ENCODE results near the gene DHX35.

DHX35 gene

DNA sequence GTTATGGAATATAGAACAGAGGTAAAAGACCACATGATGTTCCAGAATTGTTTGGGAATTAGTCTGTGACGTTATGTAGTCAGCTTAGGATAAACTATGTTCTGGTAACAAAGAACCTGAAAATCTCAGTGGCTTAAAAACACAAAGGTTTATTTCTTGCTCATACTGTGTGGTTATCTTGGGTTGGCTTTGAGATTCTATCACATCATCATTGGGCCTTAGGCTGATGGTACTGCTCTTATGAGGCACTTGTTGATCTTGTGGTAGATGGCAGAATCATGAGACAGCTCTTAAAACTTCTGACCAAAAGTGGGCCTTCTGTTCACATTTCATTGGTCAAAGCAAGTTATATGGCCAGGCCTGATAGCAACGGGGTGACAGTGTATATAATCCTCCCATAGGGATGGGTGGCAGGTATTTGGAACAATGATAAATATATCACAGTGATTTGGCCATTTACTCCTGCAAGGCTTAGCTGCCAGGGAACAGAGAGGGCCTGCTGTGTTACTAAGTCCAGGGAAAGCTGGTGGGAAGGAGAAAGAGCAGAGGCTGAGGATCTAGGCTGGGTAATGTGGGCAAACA lies 13.5 kb downstream of the DHX35 start:
- no peaks in the 10 kb centered on the region for H3K4me1 ChIP-seq
- no peaks in the 10 kb centered on the region for H3K27me3 ChIP-seq
- peaks cover 62 to 97% (median 76%) of the 10 kb centered on the region in 11 experiments for H3K36me3 ChIP-seq
- no peak overlapping the region for H3K27ac ChIP-seq
- no peak overlapping the region for H3K4me2 ChIP-seq
- H3K9ac ChIP-seq: no peak overlapping the region
- no peaks in the 10 kb centered on the region for H3K9me3 ChIP-seq (replicated peaks in 1 of 11)
- H3K4me3 ChIP-seq: no peak overlapping the region
- TF ChIP-seq Cebpa-rat (IDR thresholded peaks at IDR 0.05): no peak
- peaks cover 0 to 20% (median 0%) of the 10 kb centered on the region in 11 experiments; a peak in 9 of 22 replicates for H4K20me1 ChIP-seq

GRCh38 chr20:38979434-38979833 lies 17.3 kb downstream of the DHX35 start:
- no peaks in the 10 kb centered on the region for H3K9me3 ChIP-seq (replicated peaks in 1 of 11)
- peaks cover 0 to 4% (median under 1%) of the 10 kb centered on the region in 10 experiments; a peak in 9 of 20 replicates for H3K4me1 ChIP-seq
- no peak overlapping the region for H3K27ac ChIP-seq
- no peak overlapping the region for H3K4me3 ChIP-seq
- no peak overlapping the region for H3K9ac ChIP-seq
- H3K27me3 ChIP-seq: no peaks in the 10 kb centered on the region
- peaks cover 40 to 97% (median 57%) of the 10 kb centered on the region in 11 experiments for H3K36me3 ChIP-seq
- TF ChIP-seq Cebpa-rat (IDR thresholded peaks at IDR 0.05): no peak
- H4K20me1 ChIP-seq: peaks cover 0 to 29% (median 0%) of the 10 kb centered on the region in 11 experiments; a peak in 10 of 22 replicates
- no peak overlapping the region for H3K4me2 ChIP-seq

- no peaks in the 10 kb centered on the region for H3K9me3 ChIP-seq (replicated peaks in 1 of 11)
- TF ChIP-seq Cebpa-rat (IDR thresholded peaks at IDR 0.05): no peak
- H3K27ac ChIP-seq: no peak overlapping the region
- peaks cover 0 to 29% (median 0%) of the 10 kb centered on the region in 11 experiments; a peak in 10 of 22 replicates for H4K20me1 ChIP-seq
- no peaks in the 10 kb centered on the region for H3K27me3 ChIP-seq
- no peak overlapping the region for H3K4me3 ChIP-seq
- peaks cover 36 to 97% (median 54%) of the 10 kb centered on the region in 11 experiments for H3K36me3 ChIP-seq
- no peak overlapping the region for H3K4me2 ChIP-seq
- H3K4me1 ChIP-seq: peaks cover 1 to 8% (median 4%) of the 10 kb centered on the region in 10 experiments; a peak in 19 of 20 replicates
- no peak overlapping the region for H3K9ac ChIP-seq
These were observed 17.7 kb downstream of the DHX35 start for GRCh38 chr20:38979842-38980241.

DNA sequence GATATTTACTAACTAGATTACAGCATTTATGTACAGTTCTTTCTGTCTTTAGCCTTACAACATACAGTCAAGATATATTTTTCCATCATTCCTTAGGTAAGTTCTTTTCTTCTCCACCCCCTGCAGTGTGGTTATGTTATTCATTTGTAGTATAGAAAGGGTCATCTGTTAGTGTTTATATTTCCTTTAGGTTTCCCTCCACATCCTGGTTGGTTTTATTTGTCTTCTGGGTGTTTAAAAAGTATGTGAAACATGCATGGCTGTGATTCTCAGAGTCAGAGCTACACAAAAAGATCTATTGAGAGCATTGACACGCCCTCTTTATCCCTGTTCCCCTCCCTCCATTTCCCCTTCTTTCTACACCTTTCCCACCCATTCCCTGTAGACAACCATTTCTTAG lies 20.1 kb downstream of the DHX35 start:
- Histone ChIP-seq H3K36me3 (peaks cover 19 to 75% (median 34%) of the 10 kb centered on the region in 11 experiments; a peak in 21 of 22 replicates), H3K4me2 (no peak overlapping the region), H3K9ac (no peak overlapping the region), H3K27me3 (no peaks in the 10 kb centered on the region), H3K27ac (no peak overlapping the region), H3K4me3 (no peak overlapping the region), H3K4me1 (peaks cover 22 to 32% (median 26%) of the 10 kb centered on the region in 10 experiments), H4K20me1 (peaks cover 0 to 25% (median 3%) of the 10 kb centered on the region in 11 experiments; a peak in 8 of 22 replicates), H3K9me3 (replicated peaks in 1 of 11) (no peaks in the 10 kb centered on the region)
- TF ChIP-seq Cebpa-rat (IDR thresholded peaks at IDR 0.05): no peak

DNA sequence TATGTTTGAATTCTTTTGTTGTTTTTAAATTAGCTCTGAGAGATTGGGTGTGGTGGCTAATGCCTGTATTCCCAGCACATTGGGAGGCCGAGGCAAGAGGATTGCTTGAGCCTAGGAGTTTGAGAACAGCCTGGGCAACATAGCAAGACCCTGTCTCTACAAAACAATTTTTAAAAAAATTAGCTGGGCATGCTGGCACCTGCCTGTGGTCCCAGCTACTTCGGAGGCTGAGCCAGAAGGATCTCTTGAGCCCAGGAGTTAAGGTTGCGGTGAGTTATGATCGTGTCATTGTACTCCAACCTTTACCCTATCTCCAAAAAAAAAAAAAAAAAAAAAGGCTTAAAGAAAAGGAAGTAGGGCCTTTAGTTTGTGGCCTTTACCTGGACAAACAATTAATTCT lies 22.9 kb downstream of the DHX35 start:
- Histone ChIP-seq H3K27ac (peak overlapping the region in 3 of 11 experiments; percentile 3 to 23 (median 11); a peak in 3 of 22 replicates), H3K9me3 (replicated peaks in 1 of 11) (no peaks in the 10 kb centered on the region), H3K9ac (no peak overlapping the region; a peak in 1 of 22 replicates), H3K36me3 (peaks cover 27 to 66% (median 37%) of the 10 kb centered on the region in 11 experiments; a peak in 21 of 22 replicates), H4K20me1 (peaks cover 0 to 14% (median 0%) of the 10 kb centered on the region in 11 experiments; a peak in 7 of 22 replicates), H3K4me1 (peaks cover 30 to 44% (median 36%) of the 10 kb centered on the region in 10 experiments), H3K4me3 (no peak overlapping the region), H3K4me2 (peak overlapping the region; percentile 29 to 73 (median 64); a peak in 21 of 22 replicates), H3K27me3 (no peaks in the 10 kb centered on the region)
- TF ChIP-seq Cebpa-rat (IDR thresholded peaks at IDR 0.05): no peak

DNA sequence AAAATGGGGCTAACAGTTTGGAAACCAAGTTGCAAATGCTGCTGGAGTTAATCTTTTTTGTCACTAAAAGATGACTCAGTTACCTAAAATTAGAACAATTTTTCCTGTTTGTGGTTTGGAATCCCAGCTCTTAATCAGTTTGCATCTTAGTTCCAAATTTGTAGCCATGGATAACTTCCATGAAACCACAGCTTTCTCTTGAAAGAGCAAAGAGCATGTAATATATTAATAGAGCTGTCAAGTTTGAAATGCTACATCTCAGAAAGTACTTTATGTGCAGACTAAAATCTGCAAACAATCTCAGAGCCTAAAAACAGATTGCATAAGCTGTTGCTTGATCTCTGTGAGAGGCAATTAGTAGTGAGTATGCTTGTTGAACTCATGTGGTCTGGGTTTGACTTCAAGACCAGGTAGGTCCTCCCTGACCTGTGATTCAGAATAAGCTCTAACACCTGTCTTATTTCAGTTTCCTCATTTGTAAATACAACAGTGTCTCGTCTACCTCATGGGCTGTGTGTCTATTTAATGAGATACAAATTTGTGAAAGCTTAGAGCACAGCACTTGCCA lies 23.5 kb downstream of the DHX35 start:
- Histone ChIP-seq H3K27me3 (no peaks in the 10 kb centered on the region), H3K4me1 (peaks cover 30 to 44% (median 36%) of the 10 kb centered on the region in 10 experiments), H4K20me1 (peaks cover 0 to 11% (median 0%) of the 10 kb centered on the region in 11 experiments; a peak in 7 of 22 replicates), H3K4me3 (no peak overlapping the region), H3K36me3 (peaks cover 30 to 70% (median 42%) of the 10 kb centered on the region in 11 experiments; a peak in 21 of 22 replicates), H3K9ac (no peak overlapping the region), H3K9me3 (replicated peaks in 1 of 11) (no peaks in the 10 kb centered on the region), H3K27ac (peak overlapping the region in 3 of 11 experiments; percentile 4 to 23 (median 11); a peak in 2 of 22 replicates), H3K4me2 (peak overlapping the region; percentile 29 to 73 (median 64); a peak in 21 of 22 replicates)
- TF ChIP-seq Cebpa-rat (IDR thresholded peaks at IDR 0.05): no peak

DNA sequence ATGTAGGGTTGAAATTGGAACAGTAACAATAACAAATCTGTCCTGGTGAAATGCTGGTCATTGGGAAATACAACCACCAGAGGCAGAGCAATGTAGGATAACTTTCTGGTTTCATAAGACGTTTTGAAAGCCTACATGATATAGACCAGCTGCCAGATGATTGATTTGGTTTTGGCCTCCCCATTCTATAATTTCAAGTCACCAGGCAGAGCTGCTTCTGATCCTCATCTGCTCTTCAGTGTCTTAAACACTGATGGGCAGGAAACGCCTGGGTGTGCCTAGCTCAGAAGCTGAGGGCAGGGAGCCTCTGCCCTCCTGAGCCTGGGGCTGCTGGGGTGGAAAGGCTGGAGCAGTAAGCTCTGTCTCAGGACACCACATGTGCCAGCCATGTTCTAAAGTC lies 24.5 kb downstream of the DHX35 start:
- H3K9me3 ChIP-seq (replicated peaks in 1 of 11): no peaks in the 10 kb centered on the region
- H3K9ac ChIP-seq: peak overlapping the region in 3 of 11 experiments; percentile 12 to 34 (median 15); a peak in 2 of 22 replicates
- peak overlapping the region in 6 of 11 experiments; percentile 26 to 60 (median 44); a peak in 10 of 22 replicates for H3K27ac ChIP-seq
- H3K27me3 ChIP-seq: no peaks in the 10 kb centered on the region
- H4K20me1 ChIP-seq: peaks cover 0 to 8% (median 0%) of the 10 kb centered on the region in 11 experiments; a peak in 7 of 22 replicates
- H3K4me1 ChIP-seq: peaks cover 30 to 44% (median 36%) of the 10 kb centered on the region in 10 experiments
- H3K4me3 ChIP-seq: no peak overlapping the region
- H3K36me3 ChIP-seq: peaks cover 30 to 68% (median 50%) of the 10 kb centered on the region in 11 experiments; a peak in 21 of 22 replicates
- TF ChIP-seq Cebpa-rat (IDR thresholded peaks at IDR 0.05): no peak
- H3K4me2 ChIP-seq: peak overlapping the region in 9 of 11 experiments; percentile 47 to 86 (median 70); a peak in 18 of 22 replicates

DNA sequence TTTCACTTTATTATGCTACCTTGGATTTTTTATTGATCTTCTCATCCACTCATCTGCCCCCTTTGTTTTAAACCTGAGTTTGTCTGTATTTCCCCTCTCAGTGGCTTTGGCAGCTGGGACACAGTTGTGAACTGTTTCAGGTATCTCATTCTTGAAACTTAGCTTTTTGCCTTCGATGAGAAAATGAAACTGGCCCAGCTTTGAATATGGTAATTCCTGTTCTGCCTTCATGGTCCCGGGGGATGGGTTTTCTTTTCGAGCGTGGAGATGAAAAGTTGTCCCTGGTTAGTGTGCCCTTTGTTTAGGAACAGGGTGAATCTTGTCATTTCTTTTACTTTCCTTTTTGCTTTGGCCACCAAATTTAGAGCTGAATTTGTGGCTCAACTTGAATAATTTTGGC lies 25.6 kb downstream of the DHX35 start:
- H3K27ac ChIP-seq: peak overlapping the region in 6 of 11 experiments; percentile 15 to 60 (median 42); a peak in 10 of 22 replicates
- peak overlapping the region; percentile 41 to 86 (median 70) for H3K4me2 ChIP-seq
- H3K9ac ChIP-seq: peak overlapping the region in 9 of 11 experiments; percentile 3 to 66 (median 46); a peak in 14 of 22 replicates
- H3K4me1 ChIP-seq: peaks cover 30 to 44% (median 36%) of the 10 kb centered on the region in 10 experiments
- peak overlapping the region in 2 of 10 experiments; percentile 29 to 32; a peak in 3 of 20 replicates for H3K4me3 ChIP-seq
- H3K9me3 ChIP-seq (replicated peaks in 1 of 11): no peaks in the 10 kb centered on the region
- H3K36me3 ChIP-seq: peaks cover 30 to 70% (median 57%) of the 10 kb centered on the region in 11 experiments; a peak in 21 of 22 replicates
- H3K27me3 ChIP-seq: no peaks in the 10 kb centered on the region
- peaks cover 0 to 8% (median 0%) of the 10 kb centered on the region in 11 experiments; a peak in 4 of 22 replicates for H4K20me1 ChIP-seq
- TF ChIP-seq Cebpa-rat (IDR thresholded peaks at IDR 0.05): no peak

DNA sequence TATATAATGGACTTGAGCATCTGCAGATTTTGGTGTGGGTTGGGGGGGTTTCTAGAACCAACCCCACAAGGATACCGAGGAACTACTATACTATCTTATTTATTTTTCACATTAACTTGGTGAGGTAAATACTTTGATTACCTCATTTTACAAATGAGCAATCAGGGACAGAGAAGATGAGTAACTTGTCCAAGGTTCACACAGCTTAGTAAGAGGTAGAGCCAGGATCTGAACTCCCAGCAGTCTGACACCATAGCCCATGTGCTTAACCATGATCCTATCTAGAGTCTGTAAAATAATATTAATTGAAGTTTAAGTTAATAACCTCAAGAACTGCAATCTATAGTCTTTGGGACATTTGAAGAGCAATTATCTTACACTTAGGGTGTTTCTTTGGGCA lies 28.6 kb downstream of the DHX35 start:
- peaks cover 13 to 28% (median 25%) of the 10 kb centered on the region in 10 experiments for H3K4me1 ChIP-seq
- H3K27ac ChIP-seq: no peak overlapping the region
- no peak for TF ChIP-seq Cebpa-rat (IDR thresholded peaks at IDR 0.05)
- no peak overlapping the region for H3K9ac ChIP-seq
- H3K9me3 ChIP-seq (replicated peaks in 1 of 11): no peaks in the 10 kb centered on the region
- H3K4me2 ChIP-seq: no peak overlapping the region
- no peak overlapping the region for H3K4me3 ChIP-seq
- H3K36me3 ChIP-seq: peaks cover 43 to 81% (median 66%) of the 10 kb centered on the region in 11 experiments
- H4K20me1 ChIP-seq: peaks cover 0 to 7% (median 0%) of the 10 kb centered on the region in 11 experiments; a peak in 4 of 22 replicates
- no peaks in the 10 kb centered on the region for H3K27me3 ChIP-seq
